Measurements from ENCODE around the gene CENPU. TPM values are rescaled to one million over a fixed set of nuclear protein-coding genes. Genes with fewer than 3 reads are reported as not detected.

CENPU gene
- total RNA-seq: 20.7 and 20.9 TPM in 2 replicates

GRCh38 chr4:184733654-184734524, at the start of gene CENPU:
Gene CENPU, minus strand, starts transcription at chr4:184734096. Its CDS starts 34 bp downstream, at chr4:184734062.

GRCh38 chr4:184649026-184649970, 84.6 kb downstream of the CENPU start, which contains the start of the genes CASP3 and PRIMPOL:
Gene CASP3, minus strand, starts transcription at chr4:184649447. Its CDS starts 10,994 bp downstream, at chr4:184638453.
Gene PRIMPOL, plus strand, starts transcription at chr4:184649738. Its CDS starts 7,403 bp downstream, at chr4:184657141.

Other genes with a start within 250 kb of the CENPU start
- gene CASP3, start 84.6 kb downstream of the CENPU start, total RNA-seq: 20.1 and 30.1 TPM in 2 replicates
- 10.2 and 12.8 TPM in 2 replicates for gene PRIMPOL, start 84.4 kb downstream of the CENPU start, total RNA-seq
- gene ACSL1, start 91.9 kb upstream of the CENPU start, total RNA-seq: 30.1 and 42.9 TPM in 2 replicates

Data from airway epithelial cell (primary cell).